Retinal pigment epithelial cell (primary cell): ENCODE data around the gene MYO15B.

Source experiments
- DNase-seq: peaks from one replicate; pipeline ENCODE4 v3.0.0-alpha.2; 2010; ENCODE audit warnings: low read depth
- H3K4me3 ChIP-seq: 2 replicates; pipeline ENCODE4 v1.5.1; 2011; ENCODE audit warnings: mild to moderate bottlenecking, low read length, control low read depth, moderate library complexity
- CTCF ChIP-seq: conservative IDR thresholded peaks from 2 replicates; pipeline ENCODE4 v1.5.1; 2011; ENCODE audit warnings: low read depth, low read length, control low read depth, inconsistent platforms

The MYO15B gene

DNA sequence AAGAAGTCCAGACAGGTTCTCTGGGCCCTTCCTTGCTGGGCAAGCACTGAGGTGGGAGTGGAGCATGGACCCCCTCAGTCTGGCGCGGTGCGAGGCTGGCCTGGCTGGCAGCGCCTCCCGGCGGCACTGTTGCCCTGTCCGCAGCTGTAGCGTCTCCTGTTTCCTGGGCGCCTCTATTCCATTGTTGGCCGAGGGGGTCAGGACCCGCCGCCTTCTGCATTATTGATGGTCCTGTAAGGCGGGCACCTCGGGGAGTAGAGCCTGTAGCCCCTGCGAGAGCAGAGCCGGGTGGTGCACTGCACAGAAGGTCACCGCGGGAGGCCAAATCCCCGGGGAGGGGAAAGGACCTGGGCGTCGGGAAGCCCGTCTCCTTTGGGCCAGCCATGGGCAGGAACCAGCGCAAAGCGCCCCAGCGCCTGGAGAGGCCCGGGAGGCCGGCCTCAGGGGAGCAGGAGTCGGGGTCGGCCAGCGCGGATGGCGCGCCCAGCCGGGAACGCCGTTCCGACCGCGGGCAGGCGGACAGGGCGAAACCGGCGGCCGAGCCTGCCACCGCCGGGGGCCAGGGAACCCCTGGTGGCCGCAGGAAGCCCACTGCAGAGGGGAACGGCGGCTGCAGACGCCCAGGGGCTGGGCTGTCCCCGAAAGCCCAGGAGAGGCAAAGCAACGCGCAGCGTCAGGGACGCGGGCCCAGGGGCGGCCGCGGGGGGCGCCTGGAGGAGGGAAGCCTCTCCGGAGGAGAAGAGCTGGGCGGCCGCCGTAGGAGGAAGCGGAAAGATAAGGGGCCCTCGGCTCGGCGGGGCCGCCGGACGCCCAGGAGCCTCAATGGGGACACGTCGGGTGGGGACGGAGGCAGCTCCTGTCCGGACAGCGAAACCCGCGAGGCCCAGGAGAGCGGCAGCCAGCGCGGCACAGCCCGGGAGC, at the start of gene MYO15B:
Gene MYO15B (plus strand): TSS at position 126 of the 921 bp plus-strand sequence. CDS start 258 bp downstream, at position 384.
- no peak for DNase-seq
- TF ChIP-seq CTCF: peak; percentile 30
- H3K4me3 ChIP-seq: no peak within 1 kb of the TSS

- no peak for DNase-seq
- no peak for TF ChIP-seq CTCF
- H3K4me3 ChIP-seq: no peak overlapping the region
These were observed 47.5 kb upstream of the MYO15B start for GRCh38 chr17:75539967-75540729.

DNA sequence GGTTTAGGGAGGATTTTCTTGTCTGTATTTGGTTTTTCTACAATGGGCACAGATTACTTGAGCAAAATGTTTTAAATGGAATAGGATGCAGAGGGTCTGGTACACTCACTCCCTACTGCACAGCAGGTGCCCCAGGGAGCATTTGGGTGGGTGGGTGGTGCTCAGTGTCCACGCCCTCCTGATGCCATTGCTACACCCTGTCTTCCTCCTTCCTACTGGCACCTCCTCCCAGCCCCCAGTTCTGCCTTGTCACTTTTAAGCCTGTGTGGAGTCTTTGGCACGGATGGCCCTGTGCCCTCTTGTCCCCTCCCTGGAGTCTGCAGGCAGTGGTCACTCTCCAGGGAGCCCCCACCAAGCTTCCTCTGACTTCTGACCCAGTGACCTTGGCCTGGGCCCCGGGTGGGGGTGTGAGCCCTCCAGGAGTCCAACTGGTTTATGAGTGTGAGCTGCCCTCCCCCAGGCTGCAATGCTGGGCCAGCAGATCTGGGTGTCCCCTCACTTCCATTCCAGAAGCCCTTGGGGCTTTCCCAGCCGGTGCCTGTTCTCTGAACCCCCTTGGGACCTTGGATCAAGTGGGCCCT, 46.6 kb upstream of the MYO15B start:
- no peak overlapping the region for H3K4me3 ChIP-seq
- no peak for DNase-seq
- TF ChIP-seq CTCF: no peak

DNA sequence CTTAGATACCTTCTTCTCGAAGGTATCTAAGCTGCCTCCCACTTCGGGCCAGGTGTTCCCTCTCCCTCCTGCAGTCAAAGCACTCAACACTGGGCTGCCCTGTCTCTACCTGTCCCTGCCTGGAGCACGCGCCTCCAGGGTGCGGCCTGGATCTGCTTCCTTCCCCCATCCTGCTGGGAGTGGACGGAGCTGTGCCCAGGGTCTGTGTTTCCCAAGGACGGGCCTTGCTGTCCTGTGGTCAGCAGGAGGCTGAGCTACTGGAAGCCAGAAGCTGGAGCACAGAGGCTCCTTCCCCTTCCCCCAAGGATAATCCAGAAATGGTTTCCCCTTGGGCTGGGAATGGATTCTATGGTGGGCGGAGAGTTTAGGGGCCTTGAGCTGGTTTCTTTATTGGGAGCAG, 45.4 kb upstream of the MYO15B start:
- H3K4me3 ChIP-seq: no peak overlapping the region
- TF ChIP-seq CTCF: no peak

GRCh38 chr17:75542728-75543336, 44.8 kb upstream of the MYO15B start:
- no peak overlapping the region for H3K4me3 ChIP-seq
- no peak for TF ChIP-seq CTCF
- no peak for DNase-seq

More for the DNA sequence above, 45.4 kb upstream of the MYO15B start:
- DNase-seq: no peak

DNA sequence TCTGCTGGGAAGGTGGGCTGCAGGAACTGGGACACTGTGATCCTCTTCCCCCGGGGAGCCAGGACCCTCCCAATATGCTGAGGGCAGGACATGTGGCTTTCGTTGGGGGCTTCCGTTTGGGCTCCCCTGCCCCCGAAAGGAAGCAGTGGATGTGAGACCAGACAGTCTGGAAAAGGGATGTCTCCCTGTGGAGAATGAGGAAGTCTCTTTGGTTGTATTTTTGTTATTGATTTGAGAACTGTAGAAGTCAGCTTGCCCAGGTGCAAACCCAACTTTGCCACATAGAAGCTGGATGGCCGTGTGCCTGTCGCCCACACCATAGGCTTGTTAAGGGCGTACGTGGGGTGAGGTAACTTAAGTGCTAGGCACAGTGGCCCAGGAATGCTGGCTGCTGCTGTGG, 43.4 kb upstream of the MYO15B start:
- H3K4me3 ChIP-seq: no peak overlapping the region
- TF ChIP-seq CTCF: no peak
- no peak for DNase-seq
